Measurements from ENCODE around the gene CASP10. TPM values are rescaled to one million over a fixed set of nuclear protein-coding genes. Genes with fewer than 3 reads are reported as not detected.
"Not testable (repeated sequence)": the region's sequence is repeated elsewhere in the genome, so short reads cannot be mapped to it uniquely, and the experiment has no call there.

CASP10 gene
- total RNA-seq, 1 donor from 2014 or later = 2.6 TPM

- DNase-seq (ENCODE audit: low read depth) (no peak), FAIRE-seq (no peak)
- no peak overlapping the region for H3K4me3 ChIP-seq (ENCODE audit: low read depth, low read length)
- no peaks in the 10 kb centered on the region for H3K27me3 ChIP-seq (ENCODE audit: control insufficient read depth, insufficient read depth, low read length)
- TF ChIP-seq CTCF (IDR thresholded peaks at IDR 0.05; ENCODE audit: insufficient read depth, low read length, severe bottlenecking) = no peak
- peaks cover 16% of the 10 kb centered on the region for H3K36me3 ChIP-seq (ENCODE audit: control insufficient read depth, insufficient read depth, low read length)
Observed at GRCh38 chr2:201167546-201167945, 15.4 kb upstream of the CASP10 start.

- H3K27me3 ChIP-seq (ENCODE audit: control insufficient read depth, insufficient read depth, low read length); FAIRE-seq; H3K4me3 ChIP-seq (ENCODE audit: low read depth, low read length); DNase-seq (ENCODE audit: low read depth): not testable (repeated sequence)
- H3K36me3 ChIP-seq (ENCODE audit: control insufficient read depth, insufficient read depth, low read length) = peaks cover 11% of the 10 kb centered on the region
Observed at GRCh38 chr2:201168496-201168895, 14.4 kb upstream of the CASP10 start.

GRCh38 chr2:201171259-201171814, 11.6 kb upstream of the CASP10 start:
- H3K4me3 ChIP-seq (ENCODE audit: low read depth, low read length) = no peak overlapping the region
- H3K36me3 ChIP-seq (ENCODE audit: control insufficient read depth, insufficient read depth, low read length) = no peaks in the 10 kb centered on the region
- no peaks in the 10 kb centered on the region for H3K27me3 ChIP-seq (ENCODE audit: control insufficient read depth, insufficient read depth, low read length)
- FAIRE-seq (no peak), DNase-seq (ENCODE audit: low read depth) (peak; percentile 52)
- TF ChIP-seq CTCF (IDR thresholded peaks at IDR 0.05; ENCODE audit: insufficient read depth, low read length, severe bottlenecking) = no peak

- DNase-seq (ENCODE audit: low read depth) (no peak), FAIRE-seq (no peak)
- no peak overlapping the region for H3K4me3 ChIP-seq (ENCODE audit: low read depth, low read length)
- no peak for TF ChIP-seq CTCF (IDR thresholded peaks at IDR 0.05; ENCODE audit: insufficient read depth, low read length, severe bottlenecking)
- H3K27me3 ChIP-seq (ENCODE audit: control insufficient read depth, insufficient read depth, low read length) = no peaks in the 10 kb centered on the region
- no peaks in the 10 kb centered on the region for H3K36me3 ChIP-seq (ENCODE audit: control insufficient read depth, insufficient read depth, low read length)
Observed at GRCh38 chr2:201172279-201172678, 10.7 kb upstream of the CASP10 start.

- H3K36me3 ChIP-seq (ENCODE audit: control insufficient read depth, insufficient read depth, low read length) = no peaks in the 10 kb centered on the region
- H3K27me3 ChIP-seq (ENCODE audit: control insufficient read depth, insufficient read depth, low read length) = no peaks in the 10 kb centered on the region
- TF ChIP-seq CTCF (IDR thresholded peaks at IDR 0.05; ENCODE audit: insufficient read depth, low read length, severe bottlenecking) = no peak
- H3K4me3 ChIP-seq (ENCODE audit: low read depth, low read length) = no peak overlapping the region
- FAIRE-seq (no peak), DNase-seq (ENCODE audit: low read depth) (no peak)
Observed at GRCh38 chr2:201174687-201175086, 8.3 kb upstream of the CASP10 start.

GRCh38 chr2:201176081-201176481, 6.9 kb upstream of the CASP10 start:
- no peak for FAIRE-seq
- no peak for TF ChIP-seq CTCF (IDR thresholded peaks at IDR 0.05; ENCODE audit: insufficient read depth, low read length, severe bottlenecking)
- DNase-seq (ENCODE audit: low read depth) = no peak

More at GRCh38 chr2:201176081-201176481, 6.9 kb upstream of the CASP10 start:
- Histone ChIP-seq H3K36me3 (ENCODE audit: control insufficient read depth, insufficient read depth, low read length) (no peaks in the 10 kb centered on the region), H3K27me3 (ENCODE audit: control insufficient read depth, insufficient read depth, low read length) (no peaks in the 10 kb centered on the region), H3K4me3 (ENCODE audit: low read depth, low read length) (no peak overlapping the region)
